Stomach (tissue), 4 donors: ENCODE measurements around the gene NID2.

Source experiments
- CTCF ChIP-seq, 7 experiments: fragments of 450-650 bp in 4 of 7; fragments of 200-600 bp in 3 of 7; sonication (generic) in 3 of 7; IDR thresholded peaks; one replicate each; pipeline ENCODE4 v1.5.1; 2016 to 2019; ENCODE audit warnings: antibody characterized with exemption in 7 of 7, control low read depth in 2 of 7, mild to moderate bottlenecking in 1 of 7
- POLR2A ChIP-seq, 4 donors: fragments of 450-650 bp; IDR thresholded peaks; one replicate each; pipeline ENCODE4 v1.6.1; 2016; ENCODE audit warnings: antibody characterized with exemption in 4 of 4, control low read depth in 2 of 4, mild to moderate bottlenecking in 1 of 4, moderate library complexity in 1 of 4
- POLR2AphosphoS5 ChIP-seq, 3 donors: sonication (generic); formaldehyde crosslinking; IDR thresholded peaks; one replicate each; pipeline ENCODE4 v1.6.1; 2016; ENCODE audit warnings: antibody characterized with exemption in 3 of 3

DNA sequence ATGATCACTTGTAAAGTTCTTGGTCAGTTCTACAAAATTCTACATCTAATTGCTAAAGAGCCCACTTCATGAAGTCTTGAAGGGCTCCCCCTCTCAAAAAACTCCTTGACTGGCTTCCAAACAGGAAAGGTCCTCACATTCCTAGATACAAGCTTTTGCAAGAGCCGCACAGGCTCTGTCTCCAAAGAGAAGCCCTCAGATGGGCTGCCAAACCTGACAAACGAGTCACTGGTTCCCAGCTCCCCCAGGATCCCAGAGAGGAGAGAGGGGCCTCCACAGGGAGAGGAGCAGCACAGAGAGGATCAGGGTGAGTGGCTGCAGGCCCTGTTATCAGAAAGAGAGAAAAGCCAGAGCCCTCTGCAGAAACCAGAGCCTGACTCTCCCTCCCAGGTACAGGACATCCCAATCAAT is 5.8 kb downstream of the NID2 start:
- TF ChIP-seq CTCF (IDR thresholded peaks at IDR 0.05) (no peak), POLR2A (IDR thresholded peaks at IDR 0.05) (no peak), POLR2AphosphoS5 (IDR thresholded peaks at IDR 0.05) (no peak)
